PC-9 (cell line): ENCODE data around the gene TMOD3.

Experiments used
- EZH2 ChIP-seq: fragments of 200-600 bp; sonication (generic); IDR thresholded peaks from 2 replicates; pipeline ENCODE4 v1.8.0; 2017; ENCODE audit warnings: antibody characterized with exemption, low read depth
- TF ChIP-seq, protein P1 (sequence below): fragments of 200-600 bp; sonication (generic); conservative IDR thresholded peaks from 2 replicates; pipeline ENCODE4 v1.6.1; 2017; ENCODE audit warnings: mixed run types, antibody characterized with exemption, mild to moderate bottlenecking, moderate library complexity

DNA sequence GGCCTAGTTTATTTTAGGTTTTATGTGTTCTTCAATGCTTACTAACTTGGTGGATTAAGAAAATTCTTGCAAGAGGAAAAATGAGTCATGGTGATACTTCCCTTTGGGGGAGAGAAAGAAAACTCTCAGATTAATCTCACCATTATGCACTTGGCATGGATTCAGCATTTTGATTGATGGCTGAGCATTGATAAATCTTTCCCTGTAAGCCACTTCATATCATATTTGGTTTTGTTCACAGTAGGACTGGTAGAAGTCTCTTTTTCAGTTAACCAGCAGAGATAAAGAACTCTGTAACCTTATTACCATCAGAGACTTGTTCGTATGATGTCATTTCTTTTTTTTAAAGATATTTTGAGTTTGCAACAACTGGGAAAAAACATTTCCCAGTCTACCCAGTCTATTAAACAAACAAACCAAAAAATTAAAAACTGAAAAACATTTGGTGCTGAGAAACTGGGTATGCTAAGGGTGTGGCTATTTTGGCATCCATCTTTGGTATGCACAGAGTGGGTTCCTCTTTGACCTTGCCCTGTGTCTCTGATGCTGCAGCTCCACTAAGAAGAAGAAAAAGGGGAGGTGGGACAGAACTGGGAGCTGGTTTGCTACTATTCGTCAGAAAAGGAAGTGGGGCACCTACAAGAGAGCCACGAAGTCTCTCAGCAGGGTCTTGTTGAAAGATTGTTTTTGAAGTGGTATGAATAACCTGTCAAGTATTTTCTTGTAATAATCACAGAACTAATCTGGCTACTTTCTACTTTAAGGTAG, 17.2 kb downstream of the TMOD3 start:
- no peak for TF ChIP-seq EZH2
- TF ChIP-seq, protein P1, sequence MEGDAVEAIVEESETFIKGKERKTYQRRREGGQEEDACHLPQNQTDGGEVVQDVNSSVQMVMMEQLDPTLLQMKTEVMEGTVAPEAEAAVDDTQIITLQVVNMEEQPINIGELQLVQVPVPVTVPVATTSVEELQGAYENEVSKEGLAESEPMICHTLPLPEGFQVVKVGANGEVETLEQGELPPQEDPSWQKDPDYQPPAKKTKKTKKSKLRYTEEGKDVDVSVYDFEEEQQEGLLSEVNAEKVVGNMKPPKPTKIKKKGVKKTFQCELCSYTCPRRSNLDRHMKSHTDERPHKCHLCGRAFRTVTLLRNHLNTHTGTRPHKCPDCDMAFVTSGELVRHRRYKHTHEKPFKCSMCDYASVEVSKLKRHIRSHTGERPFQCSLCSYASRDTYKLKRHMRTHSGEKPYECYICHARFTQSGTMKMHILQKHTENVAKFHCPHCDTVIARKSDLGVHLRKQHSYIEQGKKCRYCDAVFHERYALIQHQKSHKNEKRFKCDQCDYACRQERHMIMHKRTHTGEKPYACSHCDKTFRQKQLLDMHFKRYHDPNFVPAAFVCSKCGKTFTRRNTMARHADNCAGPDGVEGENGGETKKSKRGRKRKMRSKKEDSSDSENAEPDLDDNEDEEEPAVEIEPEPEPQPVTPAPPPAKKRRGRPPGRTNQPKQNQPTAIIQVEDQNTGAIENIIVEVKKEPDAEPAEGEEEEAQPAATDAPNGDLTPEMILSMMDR, result no peak
